ENCODE results near the gene ZNF575.
"Not testable (repeated sequence)": the region's sequence is repeated elsewhere in the genome, so short reads cannot be mapped to it uniquely, and the experiment has no call there.

Gene ZNF575

DNA sequence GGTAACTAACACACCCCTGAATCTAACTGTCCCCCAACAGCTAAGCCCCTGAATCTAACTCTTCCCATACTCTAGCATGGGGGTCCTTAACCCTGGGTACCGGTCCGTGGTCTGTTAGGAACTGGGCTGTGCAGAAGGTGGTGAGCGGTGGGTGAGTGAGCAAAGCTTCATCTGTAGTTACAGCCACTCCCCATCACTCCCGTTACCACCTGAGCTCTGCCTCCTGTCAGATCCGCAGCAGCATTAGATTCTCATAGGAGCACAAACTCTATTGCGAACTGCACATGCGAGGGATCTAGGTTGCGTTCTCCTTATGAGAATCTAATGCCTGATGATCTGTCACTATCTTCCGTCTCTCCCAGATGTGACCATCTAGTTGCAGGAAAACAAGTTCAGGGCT is 22.3 kb upstream of the ZNF575 start:
- TF ChIP-seq, protein P1, sequence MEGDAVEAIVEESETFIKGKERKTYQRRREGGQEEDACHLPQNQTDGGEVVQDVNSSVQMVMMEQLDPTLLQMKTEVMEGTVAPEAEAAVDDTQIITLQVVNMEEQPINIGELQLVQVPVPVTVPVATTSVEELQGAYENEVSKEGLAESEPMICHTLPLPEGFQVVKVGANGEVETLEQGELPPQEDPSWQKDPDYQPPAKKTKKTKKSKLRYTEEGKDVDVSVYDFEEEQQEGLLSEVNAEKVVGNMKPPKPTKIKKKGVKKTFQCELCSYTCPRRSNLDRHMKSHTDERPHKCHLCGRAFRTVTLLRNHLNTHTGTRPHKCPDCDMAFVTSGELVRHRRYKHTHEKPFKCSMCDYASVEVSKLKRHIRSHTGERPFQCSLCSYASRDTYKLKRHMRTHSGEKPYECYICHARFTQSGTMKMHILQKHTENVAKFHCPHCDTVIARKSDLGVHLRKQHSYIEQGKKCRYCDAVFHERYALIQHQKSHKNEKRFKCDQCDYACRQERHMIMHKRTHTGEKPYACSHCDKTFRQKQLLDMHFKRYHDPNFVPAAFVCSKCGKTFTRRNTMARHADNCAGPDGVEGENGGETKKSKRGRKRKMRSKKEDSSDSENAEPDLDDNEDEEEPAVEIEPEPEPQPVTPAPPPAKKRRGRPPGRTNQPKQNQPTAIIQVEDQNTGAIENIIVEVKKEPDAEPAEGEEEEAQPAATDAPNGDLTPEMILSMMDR (IDR thresholded peaks at IDR 0.05; ENCODE audit: low read depth, low read length) = no peak
- DNase-seq (ENCODE audit: extremely low read depth, low read depth) = no peak

DNA sequence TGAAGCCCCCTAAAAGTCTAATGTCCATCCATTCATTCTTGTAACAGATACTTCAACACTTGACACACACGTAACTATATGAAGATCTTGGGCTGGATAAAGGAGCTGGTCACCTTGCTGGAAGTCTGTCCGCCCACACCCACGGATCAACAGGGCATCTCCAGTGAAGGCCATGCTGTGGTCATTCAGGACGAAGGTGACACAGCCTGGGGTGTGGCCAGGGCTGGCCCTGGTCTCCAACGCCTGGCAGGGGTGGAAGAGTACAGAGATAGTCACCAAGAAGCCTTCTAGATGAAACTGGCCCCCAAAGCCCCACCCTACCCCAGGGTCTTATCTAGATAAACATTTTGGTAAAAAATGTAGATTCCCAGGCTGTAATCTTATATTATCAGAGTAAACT is 21.7 kb upstream of the ZNF575 start:
- TF ChIP-seq, protein P1 (IDR thresholded peaks at IDR 0.05; ENCODE audit: low read depth, low read length) = no peak
- no peak for DNase-seq (ENCODE audit: extremely low read depth, low read depth)

DNA sequence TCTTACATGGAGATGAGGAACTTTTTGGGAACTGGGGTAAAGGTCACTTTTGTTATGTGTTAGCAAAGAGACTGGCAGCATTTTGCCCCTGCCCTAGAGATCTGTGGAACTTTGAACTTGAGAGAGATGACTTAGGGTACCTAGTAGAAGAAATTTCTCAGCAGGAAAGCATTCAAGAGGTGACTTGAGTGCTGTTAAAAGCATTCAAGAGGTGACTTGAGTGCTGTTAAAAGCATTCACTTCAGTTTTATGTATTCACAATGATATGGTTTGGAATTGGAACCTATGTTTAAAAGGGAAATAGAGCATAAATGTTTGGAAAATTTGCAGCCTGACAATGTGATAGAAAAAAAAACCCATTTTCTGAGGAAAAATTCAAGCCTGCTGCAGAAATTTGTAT is 20.6 kb upstream of the ZNF575 start:
- not testable (repeated sequence) for DNase-seq (ENCODE audit: extremely low read depth, low read depth)

DNA sequence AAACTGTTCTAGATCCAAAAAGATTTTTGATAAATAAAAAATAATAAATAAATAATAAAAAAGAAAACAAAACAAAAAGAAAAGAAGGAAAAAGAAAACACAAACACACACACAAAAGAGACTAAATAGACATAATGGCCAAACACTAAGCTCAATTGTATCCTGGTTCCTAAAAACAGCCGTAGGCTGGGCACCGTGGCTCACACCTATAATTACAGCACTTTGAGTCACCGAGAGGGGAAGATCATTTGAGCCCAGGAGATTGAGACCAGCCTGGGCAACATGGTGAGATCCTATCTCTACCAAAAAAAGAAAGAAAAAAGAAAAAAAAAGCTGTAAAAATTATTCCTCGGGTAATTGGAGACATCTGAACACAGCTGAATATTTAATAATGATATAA is 14.9 kb upstream of the ZNF575 start:
- DNase-seq (ENCODE audit: extremely low read depth, low read depth) = no peak
- TF ChIP-seq, protein P1 (IDR thresholded peaks at IDR 0.05; ENCODE audit: low read depth, low read length) = no peak

DNA sequence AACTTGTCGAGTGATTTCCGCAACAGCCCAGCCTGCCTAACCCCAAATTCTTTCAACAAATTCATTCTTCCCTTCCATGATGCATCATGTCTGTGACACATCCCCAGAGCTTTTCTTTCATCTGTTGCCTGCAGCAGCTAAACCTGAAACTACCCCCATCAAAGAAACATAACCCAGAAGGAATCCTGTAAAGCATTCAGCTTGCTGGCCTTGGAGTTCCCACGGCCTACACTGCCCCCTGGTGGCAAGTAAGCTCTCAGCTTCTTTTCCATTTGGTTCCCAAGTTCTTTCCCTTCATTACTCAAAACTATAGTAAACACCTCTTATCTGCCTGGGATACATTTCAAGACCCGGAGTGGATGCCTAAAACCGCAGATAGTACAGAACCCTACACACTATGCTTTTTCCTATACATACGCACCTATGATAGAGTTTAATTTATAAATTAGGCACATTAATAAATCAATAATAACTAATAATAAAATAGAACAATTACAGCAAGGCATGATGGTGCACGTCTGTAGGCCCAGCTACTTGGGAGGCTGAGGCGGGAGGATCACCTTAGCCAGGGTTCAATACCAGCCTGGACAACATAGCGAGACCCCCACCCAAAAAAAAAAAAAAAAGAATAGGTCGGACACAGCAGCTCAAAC is 13.4 kb upstream of the ZNF575 start:
- peak; percentile 89 for DNase-seq (ENCODE audit: extremely low read depth, low read depth)
- TF ChIP-seq, protein P1 (IDR thresholded peaks at IDR 0.05; ENCODE audit: low read depth, low read length) = peak; percentile 89

DNA sequence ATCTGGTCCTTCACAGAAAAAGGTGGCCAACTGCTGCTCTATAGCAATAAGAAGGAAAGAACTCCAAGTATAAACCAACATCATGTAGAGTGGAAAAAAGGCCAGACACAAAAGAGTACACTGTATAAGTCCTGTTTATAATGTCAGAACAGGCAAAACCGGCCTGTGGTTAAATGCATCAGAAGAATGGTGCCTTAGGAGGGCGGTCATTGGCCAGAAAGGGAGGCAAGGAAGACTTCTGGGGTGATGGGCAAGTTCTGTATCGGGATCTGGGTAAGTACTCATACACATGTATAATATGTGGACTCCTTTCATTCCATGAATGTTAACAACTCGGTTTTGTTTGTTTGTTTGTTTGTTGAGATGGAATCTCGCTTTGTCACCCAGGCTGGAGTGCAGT is 10.1 kb upstream of the ZNF575 start:
- TF ChIP-seq, protein P1 (IDR thresholded peaks at IDR 0.05; ENCODE audit: low read depth, low read length) = no peak
- no peak for DNase-seq (ENCODE audit: extremely low read depth, low read depth)

DNA sequence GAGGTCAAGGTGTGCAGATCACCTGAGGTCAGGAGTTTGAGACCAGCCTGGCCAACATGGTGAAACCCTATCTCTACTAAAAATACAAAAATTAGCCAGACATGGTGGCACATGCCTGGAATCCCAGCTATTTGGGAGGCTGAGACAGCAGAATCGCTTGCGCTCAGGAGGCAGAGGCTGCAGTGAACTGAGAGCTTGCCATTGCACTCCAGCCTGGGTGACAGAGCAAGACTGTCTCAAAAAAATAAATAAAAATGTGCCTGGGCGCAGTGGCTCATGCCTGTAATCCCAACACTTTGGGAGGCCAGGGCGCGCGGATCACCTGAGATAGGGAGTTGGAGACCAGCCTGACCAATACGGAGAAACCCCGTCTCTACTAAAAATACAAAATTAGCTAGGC is 9.3 kb upstream of the ZNF575 start:
- DNase-seq (ENCODE audit: extremely low read depth, low read depth) = not testable (repeated sequence)

DNA sequence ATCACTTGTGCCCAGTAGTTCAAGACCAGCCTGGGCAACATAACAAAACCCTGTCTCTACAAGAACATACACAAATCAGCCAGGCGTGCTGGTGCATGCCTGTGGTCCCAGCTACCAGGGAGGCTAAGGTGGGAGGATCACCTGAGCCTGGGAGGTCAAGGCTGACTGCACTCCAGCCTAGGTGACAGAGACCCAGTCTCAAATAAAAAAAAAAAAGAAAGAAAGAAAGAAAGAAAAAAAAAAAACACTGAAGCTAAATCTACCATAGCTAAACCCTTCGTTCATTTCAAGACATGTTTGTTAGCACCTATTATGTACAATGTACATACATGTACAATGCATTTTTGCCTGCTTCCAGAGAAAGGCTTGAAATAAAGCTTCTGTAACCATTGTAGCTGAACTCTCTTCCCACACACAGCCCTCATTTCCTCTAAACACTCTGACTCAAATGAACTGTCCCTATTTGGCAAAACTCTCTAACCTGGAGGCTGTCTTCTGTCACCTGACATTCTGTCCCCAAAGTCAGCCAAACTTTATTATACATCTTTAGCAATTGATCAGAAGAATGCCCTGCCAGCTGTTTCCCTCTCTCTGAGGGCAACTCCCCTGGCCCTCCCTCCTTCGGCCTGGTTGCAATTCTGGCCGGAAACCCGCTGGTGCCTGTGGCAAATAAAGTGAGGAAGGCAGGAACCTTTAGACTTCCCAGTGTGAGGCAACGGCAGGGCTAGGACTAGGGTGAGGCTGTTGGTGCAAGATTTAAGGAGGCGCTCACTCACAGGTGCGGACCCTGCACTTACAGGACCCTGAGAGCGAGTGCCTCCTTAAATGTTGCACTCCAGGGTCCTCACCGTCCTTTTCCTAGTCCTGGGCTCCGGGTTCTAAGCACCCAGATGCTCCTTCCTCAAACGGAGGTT is 7.8 kb upstream of the ZNF575 start:
- TF ChIP-seq, protein P1 (IDR thresholded peaks at IDR 0.05; ENCODE audit: low read depth, low read length) = no peak
- no peak for DNase-seq (ENCODE audit: extremely low read depth, low read depth)
